Activated CD4-positive, alpha-beta T cell treated with anti-CD3 and anti-CD28 coated beads, Interleukin-2, amount 50 U/mL, for 4 hours (primary cell): ENCODE data around the gene PTPRT.
"Not testable (repeated sequence)": the region's sequence is repeated elsewhere in the genome, so short reads cannot be mapped to it uniquely, and the experiment has no call there.

Source experiments
- DNase-seq, 2 experiments: peaks; one replicate each; pipeline ENCODE4 v3.0.0-alpha.2; 2020

Gene PTPRT

GRCh38 chr20:42959996-42960395 is 229.7 kb downstream of the PTPRT start:
- DNase-seq = no peak

DNA sequence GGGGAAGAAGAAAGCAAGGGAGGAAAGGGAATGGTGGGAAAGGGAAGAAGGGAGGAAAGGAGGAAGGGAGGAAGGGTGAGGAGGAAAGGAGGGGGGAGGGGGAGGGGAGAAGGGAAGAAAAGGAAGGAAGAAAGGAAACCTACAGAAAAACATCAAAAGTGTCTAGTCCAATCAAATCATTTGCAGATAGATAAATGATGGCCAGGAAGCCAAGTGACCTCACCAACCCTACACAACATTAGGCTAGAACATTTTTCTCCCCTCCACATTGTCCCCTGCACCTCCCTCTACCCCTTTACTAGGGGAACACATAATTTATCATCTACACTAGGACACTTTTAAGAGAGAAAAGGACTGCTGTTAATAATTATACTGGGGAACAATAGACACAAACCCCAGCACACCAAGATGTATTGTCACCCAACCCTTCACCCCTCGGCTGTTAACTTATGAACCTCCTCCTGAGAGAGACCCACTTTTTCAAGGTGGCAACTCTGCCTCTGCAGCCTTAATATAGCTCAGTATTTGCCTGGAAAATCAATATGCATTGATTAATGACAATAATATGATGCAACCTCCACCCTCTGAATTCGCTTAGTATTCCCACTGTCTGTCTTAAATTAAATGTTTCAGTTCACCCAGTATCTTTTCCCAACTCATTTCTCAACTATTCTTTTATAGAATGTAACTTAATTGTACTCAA is 231.2 kb downstream of the PTPRT start:
- DNase-seq = no peak

DNA sequence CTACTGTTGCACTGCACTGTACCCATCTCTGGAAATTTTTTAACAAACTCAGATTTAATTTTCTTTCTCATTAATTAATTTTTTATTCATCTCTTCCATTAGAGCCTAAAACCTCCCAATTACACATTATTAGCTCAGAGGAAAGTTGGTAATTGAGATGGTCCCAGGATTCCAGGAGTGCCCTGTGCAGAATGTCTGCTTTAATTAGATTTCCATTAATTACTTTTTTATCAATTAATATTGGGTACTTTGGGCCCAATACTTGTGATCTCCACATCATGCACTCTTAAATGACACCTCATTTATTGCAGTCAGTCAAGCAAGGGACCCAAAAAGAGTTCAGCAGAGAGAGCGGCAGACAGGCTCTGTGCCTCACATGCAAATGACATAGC is 232.0 kb downstream of the PTPRT start:
- DNase-seq = no peak

GRCh38 chr20:42957018-42957703 is 232.5 kb downstream of the PTPRT start:
- DNase-seq = no peak

GRCh38 chr20:42955713-42956112 is 234.0 kb downstream of the PTPRT start:
- no peak for DNase-seq

GRCh38 chr20:42954951-42955350 is 234.8 kb downstream of the PTPRT start:
- DNase-seq = no peak

DNA sequence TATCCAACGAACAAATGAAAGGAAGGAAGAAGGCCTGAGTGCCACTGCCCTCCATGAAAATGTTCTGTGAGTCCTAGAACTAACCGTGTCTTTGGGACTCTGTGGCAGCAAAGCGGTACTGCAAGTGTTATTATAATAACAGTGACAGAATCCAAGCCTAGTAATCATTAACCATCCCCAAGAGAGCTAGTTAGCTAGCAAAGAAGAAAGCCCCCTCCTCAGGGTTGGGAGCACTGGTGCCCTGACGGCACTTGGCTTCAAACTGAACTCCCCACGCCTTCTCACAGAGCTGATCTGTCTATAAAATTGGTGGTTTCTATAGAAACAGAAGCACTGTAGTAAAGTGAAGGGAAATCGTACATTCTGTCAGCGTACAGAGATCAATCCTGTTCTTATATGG is 239.8 kb downstream of the PTPRT start:
- DNase-seq = no peak

DNA sequence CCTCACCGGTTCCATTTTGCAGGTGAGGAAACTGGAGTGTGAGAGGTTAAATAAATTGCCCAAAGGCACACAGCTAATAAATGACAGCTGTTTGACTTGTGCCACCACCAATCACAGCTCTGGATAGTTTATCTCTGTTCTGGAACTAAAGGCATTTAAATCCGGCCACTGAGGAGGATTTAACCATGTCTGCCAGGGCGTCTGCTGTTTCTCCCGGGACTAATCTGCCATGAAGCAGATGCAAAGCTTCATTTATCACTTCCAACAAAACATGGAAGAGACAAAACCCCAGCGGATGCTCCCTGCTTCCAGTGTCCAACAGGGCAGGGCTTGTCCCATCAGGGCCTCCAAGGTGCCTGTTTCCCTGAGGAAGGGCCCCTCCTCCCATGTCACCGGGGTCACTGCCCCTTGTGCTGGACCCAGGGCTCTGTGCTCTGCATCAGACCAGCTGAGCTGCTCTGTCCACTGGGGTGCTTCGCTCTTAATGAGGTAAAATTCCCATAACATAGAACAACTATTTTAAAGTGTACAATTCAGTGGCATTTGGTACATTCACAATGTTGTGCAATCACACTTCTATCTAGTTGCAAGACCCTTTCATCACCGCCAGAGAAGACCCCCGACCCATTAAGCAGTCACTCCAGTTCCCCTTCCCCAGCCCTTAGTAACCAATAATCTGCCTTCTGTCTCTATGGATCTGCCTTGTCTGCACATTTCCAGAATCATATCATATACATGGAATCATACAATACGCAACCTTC is 244.3 kb downstream of the PTPRT start:
- DNase-seq = no peak

GRCh38 chr20:42941629-42942028 is 248.1 kb downstream of the PTPRT start:
- no peak for DNase-seq

DNA sequence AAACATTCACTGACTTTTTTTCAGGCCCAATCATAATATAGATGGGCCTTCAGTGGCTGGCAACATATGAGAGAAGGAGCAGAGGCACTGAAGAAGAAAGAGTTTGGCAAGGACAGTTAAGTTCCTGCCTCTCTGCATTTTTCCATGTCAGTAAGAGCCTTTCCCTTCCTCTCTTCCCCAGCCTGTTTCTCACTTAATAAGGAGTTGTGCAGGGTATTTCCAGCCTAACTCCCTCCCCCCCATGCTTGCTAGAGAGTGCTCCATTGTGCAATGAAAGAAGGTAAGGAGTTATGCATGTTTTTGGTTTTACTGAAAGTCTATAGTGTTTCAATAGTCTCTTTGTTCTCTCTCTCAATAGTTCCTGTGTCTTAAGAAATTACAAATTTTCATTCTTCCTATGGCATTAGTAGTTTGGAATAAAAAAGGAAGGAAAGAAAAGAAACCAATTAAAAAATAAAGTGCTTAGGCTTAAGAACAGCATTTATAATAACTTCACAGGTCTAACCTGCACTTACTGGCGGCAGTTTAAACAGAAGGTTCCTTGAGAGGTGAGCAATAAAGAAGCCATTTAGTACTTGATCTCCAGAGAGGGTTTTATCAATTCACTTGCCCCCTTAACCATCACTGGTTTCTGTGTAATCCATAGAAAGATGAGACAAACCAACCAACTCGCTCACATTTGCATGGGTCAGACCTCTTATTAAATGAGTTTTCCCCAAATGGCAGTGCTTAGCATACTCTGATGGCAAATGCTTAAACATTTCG is 251.1 kb downstream of the PTPRT start:
- DNase-seq = no peak

DNA sequence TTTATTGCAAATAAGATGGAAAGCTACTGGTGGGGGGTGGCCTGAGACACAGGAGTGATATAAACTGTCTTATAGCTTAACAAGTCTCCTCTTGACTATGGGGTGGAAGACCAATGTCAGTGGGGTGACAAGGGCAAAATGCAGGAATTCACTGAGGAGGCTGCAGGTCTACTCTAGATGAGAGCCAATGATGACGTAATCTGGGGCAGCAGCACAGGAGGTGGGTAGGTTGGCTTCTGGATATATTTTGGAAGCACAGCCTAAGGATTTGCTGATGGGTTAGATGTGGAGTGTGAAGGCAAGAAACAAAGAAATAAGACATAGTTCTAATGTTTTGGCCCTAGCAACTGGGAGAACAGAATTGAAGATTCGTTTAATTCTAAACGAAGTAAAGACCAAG is 253.2 kb downstream of the PTPRT start:
- no peak for DNase-seq

- DNase-seq = no peak
Observed at GRCh38 chr20:42924215-42924614, 265.5 kb downstream of the PTPRT start.

DNA sequence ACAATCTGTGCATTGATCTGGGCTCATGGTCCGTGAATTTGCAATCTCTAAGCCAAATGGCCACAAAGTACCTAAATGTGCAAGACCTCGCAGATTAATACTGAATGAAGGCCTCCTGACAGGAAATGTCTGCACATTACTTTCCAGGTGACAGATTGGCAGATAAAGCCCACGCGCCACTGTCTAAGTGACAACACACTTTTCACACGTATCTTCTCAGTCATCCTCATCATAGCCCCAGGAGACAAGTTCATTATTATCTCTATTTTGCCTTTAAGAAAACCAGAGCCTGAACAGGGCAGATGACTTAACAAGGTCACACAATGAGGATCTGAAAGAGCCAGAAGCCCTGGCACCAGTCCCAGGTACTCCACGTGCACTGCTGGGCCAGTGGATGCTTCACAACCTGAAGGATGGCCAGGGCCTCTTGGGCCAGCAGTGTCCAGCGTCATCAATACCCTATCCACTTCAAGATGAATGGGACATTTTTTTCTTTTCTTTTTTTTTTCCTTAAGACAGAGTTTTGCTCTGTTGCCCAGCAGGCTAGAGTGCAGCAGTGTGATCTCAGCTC is 266.3 kb downstream of the PTPRT start:
- no peak for DNase-seq

DNA sequence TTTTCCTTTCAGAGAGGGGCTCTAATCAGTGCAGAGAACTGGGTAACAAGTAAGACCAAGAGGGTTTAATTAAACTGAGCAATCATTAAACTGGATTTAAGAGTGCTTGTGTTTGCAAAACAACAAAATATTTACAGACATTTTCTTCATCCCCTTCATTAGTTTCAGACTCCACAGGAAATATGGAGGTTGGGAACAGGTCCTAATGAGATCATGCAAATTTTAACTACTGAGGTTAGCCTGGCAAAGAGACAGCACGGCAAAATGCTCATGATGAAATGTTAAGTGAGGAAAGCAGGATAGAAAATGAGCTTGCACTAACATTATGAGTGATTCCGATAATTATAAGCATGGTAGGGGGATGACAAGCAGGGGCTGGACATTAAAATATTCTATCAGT is 268.9 kb downstream of the PTPRT start:
- DNase-seq = no peak

GRCh38 chr20:42919316-42919715 is 270.4 kb downstream of the PTPRT start:
- DNase-seq = no peak

DNA sequence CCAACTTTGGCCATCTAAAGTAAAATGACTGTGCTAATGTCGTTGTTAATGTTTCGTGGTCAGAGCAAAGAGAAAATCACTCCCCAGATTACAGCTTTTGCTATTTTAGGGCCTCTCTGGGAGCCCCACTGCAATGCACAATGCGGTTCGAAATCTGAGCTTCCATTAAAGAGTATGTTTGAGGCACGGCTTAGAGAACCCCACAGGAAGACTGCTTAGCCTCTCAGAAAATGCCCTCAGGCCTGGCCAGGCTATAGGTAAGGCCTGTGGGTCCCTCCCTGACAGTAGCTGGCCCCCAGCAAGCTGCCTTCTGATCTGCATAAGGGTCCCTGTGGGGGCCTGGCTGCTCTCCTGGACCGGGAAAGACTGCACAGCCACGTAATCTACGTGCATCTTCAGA is 274.6 kb downstream of the PTPRT start:
- no peak for DNase-seq

DNA sequence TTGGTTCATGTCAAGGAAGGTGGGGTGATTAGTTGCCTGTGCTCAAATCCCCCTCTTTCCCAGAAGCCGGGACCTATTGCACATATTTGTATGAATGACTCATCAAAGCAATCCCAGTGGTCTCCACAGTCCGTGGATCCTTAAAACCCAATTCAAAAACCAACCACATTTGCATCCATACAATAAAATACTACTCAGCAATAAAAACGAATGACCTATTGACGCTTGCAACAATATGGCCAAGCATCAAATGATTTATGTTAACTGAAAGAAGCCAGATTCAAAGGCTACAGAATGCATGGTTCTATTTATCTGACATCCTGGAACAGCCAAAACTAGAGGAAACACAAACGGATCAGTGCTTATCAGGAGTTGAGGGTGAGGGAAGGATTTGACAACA is 275.4 kb downstream of the PTPRT start:
- no peak for DNase-seq

GRCh38 chr20:42910808-42911207 is 278.9 kb downstream of the PTPRT start:
- not testable (repeated sequence) for DNase-seq

GRCh38 chr20:42907730-42908129 is 282.0 kb downstream of the PTPRT start:
- DNase-seq = no peak

- no peak for DNase-seq
Observed at GRCh38 chr20:42906120-42906519, 283.6 kb downstream of the PTPRT start.

DNA sequence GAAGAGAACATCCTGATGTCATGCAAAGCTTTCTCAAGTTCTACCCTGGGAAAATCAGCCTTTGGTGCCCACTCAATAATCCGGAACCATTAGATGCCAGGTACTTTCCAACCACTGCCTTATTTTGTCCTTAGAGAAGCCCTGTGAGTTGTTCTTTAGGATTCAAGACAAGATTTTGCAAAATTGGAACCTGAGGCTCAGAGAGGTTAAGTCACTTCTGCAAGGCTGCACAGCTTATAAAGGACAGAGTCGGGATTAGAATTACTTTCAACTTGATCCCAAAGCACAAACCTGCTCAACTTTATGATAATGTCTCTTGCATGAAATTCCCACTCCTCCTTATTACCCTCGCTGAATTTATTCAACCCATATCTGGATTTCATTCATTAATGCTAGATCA is 287.2 kb downstream of the PTPRT start:
- DNase-seq = no peak

- no peak for DNase-seq
Observed at GRCh38 chr20:42901689-42902440, 287.8 kb downstream of the PTPRT start.
